Dedifferentiated amniotic fluid mesenchymal stem cell (primary cell): ENCODE measurements around the gene SRCAP.

Experiments used
- DNase-seq: peaks from one replicate; pipeline ENCODE4 v3.0.0-alpha.2; 2016; ENCODE audit errors: extremely low spot score

The SRCAP gene

DNA sequence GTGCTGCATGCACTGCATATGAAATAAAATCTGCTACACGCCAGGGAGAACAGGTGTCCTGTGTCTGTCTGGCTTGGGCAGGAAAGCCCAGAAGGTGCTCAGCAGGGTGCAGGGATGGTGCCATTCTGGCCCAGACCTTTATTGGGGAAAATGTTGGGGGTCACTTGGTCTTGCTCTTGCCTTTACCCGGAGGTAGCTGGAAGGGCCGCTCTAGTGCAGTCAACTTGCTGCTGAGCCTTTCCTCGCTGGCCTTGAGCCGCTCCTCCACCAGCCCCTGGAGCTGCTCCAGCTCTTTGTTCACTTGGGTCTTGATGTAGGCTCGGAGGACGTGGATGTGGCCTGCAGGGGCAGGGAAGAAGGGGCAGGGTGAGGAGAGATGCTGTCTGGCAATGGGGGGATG lies 58.3 kb downstream of the SRCAP start:
- no peak for DNase-seq

DNA sequence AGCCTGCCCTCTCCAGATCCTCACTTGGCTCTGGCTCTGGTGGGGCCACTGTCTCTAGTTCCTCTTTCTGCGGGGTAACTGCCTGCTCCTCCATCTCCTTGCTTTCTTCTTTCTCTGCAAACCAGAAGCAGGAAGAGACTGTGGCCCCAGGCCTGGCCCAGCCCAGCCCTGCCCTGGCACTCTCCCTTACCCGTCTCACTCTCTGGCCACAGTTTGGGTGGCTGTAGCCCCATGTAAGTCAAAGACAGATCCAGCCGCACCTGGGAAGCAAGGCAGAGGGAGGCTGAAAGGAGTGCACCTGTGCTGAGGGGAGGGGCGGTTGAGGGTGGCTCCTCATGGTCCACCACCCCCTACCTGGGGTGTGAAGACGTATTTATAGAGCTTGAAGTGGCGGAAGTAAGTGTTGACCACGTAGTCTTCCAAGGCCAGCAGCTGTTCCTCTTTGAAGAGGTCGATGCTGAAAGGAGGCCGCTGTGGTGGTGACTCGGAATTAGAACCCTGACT lies 60.1 kb downstream of the SRCAP start:
- DNase-seq: no peak

DNA sequence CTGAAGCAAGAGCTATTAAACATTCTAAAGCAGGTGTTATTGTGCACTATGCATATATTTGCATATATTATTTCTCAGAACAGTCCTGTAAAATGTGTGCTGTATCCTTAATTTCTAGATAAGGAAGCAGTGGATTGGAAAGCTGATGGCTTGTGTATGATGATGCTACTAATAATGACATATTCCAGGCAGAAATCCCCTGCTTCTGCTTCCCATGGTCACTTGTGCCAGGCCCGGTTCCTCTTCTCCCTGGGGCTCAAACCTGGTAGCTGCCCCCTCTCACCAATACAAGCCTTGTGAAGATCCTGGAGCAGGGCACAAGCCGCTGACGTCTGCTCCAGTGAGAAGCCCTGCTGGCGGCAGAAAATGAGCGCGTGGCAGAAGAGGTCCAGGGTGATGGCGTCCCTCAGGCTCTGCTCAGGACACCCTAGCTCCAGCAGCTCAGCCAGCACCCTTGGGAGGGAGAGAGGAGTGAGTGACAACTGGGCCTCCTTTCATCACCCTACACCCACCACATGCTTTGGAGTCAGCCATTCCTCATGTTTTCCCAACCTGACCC lies 61.1 kb downstream of the SRCAP start:
- DNase-seq: no peak

- no peak for DNase-seq
Measured at GRCh38 chr16:30760577-30761426, 61.8 kb downstream of the SRCAP start.

GRCh38 chr16:30761427-30761927 lies 62.5 kb downstream of the SRCAP start:
- no peak for DNase-seq

DNA sequence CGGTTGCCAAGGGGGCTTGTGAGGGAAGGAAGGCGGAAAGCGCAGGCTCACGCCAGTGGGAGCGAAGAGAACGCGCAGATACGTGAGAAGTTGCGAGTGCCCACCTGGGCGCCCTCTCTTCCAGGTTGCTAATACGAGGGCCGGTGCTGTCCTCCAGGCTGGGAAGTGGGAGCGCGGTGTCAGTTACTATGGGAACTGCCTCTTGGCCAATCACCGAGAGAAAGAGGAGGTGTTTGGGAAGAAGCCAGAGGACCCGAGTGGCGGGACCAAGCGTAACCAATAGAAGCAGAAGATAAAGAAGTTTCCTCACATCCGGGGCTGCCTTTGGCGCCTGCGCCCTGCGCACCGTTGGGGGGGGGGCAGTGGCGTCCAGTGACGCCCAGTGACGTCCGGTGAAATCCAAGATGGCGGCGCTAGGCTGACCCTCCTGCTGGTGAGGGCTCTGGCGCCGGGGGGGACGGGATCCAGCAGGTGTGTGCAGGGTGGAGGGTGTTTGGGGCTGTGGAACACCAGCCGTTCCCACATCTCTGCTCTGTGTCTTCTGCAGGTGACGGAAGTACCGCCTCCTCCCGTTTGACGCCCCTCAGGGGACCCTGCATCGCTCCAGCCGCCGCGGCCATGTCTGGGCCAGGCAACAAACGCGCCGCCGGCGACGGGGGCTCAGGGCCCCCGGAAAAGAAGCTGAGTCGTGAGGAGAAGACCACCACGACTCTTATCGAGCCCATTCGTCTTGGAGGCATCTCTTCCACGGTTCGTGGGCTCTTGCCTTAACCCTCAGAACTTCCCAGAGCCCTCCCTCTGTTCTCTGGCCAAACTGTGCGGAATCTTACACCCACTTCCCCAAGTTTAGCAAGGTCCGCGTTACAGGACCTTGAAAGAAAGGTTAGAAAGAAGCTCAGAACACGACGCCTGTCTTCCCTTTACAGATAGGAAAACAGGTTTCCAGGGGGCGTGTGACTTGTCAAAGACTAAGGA lies 63.2 kb downstream of the SRCAP start, which contains the start of the genes CFAP119 and RNF40:
TSS of gene CFAP119 (minus strand) at position 135 of the 975 bp plus-strand sequence. CDS start 314 bp downstream, outside the sequence.
TSS of gene RNF40 (plus strand) at position 395 of the 975 bp plus-strand sequence. CDS start at position 619, 224 bp downstream.
- DNase-seq: peak; percentile 97

DNA sequence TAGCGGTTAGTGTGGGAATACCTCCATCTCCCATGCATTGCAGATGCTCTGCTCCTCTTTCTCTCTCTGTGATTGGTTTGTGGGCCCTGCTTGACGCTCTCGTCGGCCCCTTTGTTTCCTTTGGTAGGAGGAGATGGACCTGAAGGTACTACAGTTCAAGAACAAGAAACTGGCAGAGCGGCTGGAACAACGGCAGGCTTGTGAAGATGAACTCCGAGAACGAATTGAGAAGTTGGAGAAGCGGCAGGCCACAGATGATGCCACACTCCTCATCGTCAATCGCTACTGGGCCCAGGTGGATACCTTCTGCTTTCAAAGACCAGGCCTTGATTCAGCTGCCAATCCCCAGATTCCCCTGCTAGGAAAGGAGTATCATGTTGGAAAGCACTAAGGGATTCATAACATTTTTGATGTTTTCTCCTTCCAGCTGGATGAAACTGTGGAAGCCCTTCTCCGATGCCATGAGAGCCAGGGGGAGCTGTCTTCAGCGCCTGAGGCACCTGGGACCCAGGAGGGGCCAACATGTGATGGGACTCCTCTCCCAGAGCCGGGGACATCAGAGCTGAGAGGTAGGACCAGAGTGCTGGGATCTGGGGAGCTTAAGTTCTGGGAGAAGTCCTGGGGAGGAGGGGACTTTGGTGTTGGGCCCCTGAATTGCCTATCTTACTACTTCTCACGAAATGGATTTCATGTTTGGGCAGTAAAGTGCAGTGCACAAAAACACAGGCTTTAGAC lies 64.2 kb downstream of the SRCAP start:
- no peak for DNase-seq

- no peak for DNase-seq
Measured at GRCh38 chr16:30764086-30764485, 65.1 kb downstream of the SRCAP start.

DNA sequence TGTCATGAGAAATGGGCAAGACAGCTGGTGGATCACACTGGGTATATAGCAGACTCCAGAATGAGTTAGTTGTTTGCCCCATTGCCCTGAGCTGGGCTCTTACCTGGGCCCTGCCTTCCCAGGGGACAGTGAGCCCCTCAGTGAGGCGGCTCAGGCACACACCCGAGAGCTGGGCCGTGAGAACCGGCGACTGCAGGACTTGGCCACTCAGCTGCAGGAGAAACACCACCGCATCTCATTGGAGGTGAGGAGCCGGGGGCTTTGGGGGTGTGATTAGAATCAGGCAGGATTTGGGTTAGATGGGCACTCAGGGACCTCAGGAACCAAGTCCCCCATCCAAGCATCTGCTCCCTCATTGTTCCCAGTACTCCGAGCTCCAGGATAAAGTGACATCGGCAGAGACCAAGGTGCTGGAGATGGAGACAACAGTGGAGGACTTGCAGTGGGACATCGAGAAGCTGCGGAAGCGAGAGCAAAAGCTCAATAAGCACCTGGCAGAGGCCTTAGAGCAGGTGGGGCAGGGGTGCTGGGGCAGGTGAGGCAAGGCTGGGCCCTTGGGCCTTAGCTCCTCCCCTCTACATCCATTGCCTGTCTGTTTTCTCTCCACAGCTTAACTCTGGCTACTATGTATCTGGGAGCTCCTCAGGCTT lies 66.0 kb downstream of the SRCAP start:
- DNase-seq: no peak

DNA sequence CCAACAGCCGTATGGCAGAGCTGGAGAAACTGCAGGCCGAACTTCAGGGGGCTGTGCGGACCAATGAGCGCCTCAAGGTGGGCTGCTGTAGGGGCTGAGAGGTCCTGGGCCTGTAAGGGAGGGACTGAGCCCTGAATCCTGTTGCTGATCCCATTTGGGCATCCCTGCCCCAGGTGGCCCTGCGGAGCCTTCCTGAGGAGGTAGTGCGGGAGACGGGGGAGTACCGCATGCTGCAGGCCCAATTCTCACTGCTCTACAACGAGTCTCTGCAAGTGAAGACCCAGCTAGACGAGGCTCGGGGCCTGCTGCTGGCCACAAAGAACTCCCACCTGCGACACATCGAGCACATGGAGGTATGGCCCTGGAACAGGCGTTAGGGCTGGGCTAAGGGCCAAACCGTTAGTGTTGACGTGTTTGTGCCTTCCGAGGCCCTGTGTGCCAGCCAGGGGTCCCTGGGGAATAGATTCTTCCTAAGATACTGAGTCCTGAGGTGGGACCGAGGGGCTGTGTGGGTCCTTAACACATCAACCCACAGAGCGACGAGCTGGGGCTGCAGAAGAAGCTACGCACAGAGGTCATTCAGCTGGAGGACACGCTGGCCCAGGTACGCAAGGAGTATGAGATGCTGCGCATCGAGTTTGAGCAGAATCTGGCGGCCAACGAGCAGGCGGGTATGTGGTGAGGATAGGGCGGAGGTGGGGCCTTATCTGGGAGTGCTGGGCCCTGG lies 67.4 kb downstream of the SRCAP start:
- DNase-seq: no peak

DNA sequence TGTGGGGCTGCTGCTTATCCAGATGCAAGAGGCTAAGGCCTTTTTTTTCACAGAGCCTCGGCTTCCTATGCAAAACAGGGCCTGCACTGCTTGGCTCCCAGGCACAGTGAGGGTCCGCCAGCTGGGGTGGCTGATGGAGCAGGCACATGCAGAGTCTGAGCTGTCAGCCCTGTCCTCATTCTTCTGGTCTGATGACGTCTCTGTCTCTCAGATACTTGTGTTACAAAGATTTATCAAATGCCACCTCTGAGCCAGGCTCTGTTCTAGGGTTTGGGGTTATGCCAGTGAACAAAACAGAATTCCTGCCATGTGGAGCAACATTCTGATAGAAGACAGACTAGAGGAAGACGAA lies 67.9 kb downstream of the SRCAP start:
- no peak for DNase-seq

DNA sequence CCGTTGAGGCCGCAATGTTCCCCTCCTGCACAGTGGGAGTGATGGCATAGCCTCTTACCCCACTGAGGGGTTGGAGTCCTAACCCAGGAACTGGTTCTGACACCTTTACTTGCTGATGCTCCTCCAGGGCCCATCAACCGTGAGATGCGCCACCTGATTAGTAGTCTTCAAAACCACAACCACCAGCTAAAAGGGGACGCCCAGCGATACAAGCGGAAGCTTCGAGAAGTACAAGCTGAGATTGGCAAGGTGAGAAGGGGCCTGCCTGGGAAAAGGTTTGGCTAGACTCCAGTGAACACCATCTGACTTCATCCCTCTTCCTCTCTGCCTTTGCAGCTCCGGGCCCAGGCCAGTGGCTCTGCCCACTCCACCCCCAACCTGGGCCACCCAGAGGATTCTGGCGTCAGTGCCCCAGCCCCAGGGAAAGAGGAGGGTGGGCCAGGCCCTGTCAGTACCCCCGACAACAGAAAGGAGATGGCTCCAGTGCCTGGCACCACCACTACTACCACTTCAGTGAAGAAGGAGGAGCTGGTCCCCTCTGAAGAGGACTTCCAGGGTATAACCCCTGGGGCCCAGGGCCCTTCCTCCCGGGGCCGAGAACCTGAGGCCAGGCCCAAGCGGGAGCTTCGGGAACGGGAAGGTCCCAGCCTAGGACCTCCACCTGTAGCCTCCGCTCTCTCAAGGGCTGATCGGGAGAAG lies 68.9 kb downstream of the SRCAP start:
- DNase-seq: no peak

GRCh38 chr16:30768583-30769181 lies 69.7 kb downstream of the SRCAP start:
- no peak for DNase-seq

- DNase-seq: no peak
Measured at GRCh38 chr16:30769379-30770089, 70.6 kb downstream of the SRCAP start.

DNA sequence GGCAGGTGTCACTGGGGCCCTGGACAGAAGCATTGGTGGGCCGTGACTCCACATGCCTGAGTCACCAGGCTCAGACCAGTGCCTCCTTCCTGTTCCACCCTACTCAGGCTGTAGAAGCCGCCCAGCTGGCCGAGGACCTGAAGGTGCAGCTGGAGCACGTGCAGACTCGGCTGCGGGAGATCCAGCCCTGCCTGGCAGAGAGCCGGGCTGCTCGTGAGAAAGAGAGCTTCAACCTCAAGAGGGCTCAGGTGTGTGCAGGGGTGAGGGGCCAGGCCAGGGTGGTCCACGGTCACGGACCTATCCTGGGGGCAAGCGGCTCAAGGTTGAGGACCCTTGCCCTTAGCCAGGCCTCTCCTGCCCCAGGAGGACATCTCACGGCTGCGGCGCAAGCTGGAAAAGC lies 72.8 kb downstream of the SRCAP start:
- no peak for DNase-seq

DNA sequence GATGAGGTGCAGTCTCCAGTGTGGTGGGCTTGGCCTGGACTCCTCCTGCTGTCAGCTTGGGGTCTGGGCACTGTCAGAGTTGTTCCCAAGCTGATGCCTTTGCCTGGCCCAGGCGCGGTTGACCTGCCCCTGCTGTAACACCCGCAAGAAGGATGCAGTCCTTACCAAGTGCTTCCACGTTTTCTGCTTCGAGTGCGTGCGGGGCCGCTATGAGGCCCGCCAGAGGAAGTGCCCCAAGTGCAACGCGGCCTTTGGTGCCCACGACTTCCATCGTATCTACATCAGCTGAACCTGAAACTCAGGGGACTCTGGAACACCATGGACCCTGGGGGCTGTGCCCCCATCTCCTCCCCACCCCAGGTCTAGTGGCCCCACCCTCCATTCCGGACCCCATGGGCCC lies 74.9 kb downstream of the SRCAP start:
- DNase-seq: no peak

DNA sequence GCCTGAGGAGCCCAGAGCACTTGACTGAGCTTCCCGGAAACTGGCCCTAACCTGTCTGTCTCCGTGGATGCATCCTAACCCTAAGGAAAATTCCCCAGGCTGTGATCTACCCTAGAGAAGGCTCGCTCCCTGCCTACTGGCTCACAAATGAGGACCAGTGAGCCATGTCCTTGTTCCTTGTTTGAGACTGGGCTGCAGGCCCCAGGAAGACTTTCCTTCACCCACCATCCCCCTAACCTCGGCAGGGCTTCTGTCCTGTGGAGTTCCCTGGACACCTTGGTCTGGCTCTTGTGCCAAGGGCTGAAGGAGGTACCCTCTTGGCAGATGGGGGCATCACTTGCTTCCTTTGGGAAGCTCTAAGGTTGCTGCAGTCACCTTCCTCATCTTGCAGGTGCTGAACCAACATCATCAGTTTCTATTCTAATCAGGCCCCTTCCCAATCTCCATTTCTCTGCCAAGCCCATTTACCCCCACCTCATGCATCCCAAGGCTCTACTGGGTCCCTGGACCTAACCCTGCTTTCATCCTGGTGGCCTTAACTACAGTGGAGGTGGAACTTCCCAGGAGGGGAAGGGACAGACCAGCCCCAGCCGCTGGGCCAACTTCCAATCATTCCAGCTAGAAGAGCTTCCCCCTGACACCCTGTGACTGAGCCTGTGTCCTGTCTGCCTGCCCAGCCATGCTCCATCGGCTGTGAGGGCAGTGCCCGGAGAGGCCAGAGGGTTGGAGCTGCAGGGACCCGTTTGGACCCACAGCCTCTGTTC lies 75.6 kb downstream of the SRCAP start:
- DNase-seq: no peak

GRCh38 chr16:30775131-30775391 lies 76.1 kb downstream of the SRCAP start:
- no peak for DNase-seq
